GM12892 (cell line): ENCODE measurements around the gene ARL14.

Experiments
- POLR2A ChIP-seq: IDR thresholded peaks from 2 replicates; pipeline ENCODE4 v1.6.1; 2011; ENCODE audit warnings: low read depth, low read length, control low read depth
- POLR2AphosphoS5 ChIP-seq: IDR thresholded peaks from 2 replicates; pipeline ENCODE4 v1.6.1; 2011; ENCODE audit warnings: low read depth, low read length, control low read depth
- TAF1 ChIP-seq: IDR thresholded peaks from 2 replicates; pipeline ENCODE4 v1.6.1; 2011; ENCODE audit warnings: low read depth, mild to moderate bottlenecking, control low read depth, low read length, borderline replicate concordance

DNA sequence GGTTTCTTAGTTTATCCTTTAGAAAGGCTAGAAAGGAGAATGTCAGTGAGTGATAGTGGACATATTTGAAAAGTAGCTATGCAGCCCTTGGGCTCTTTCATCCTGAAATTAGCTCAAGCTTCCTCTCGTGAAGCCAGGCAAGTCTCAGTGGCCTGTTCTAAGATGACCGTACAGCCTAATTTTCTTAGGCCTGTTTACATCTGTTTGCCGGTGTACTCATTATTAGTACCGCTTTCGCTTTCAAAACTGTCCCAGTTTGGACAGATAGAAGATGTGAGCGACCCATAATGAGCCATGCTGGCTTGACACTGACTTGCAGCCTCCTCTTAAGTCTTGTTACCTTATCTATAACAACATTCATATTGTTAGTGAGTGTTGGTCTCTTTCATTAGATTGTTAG, 5.7 kb upstream of the ARL14 start:
- TF ChIP-seq POLR2AphosphoS5: 0 out of 2 replicates have a peak, but pooled peaks have one; percentile 31
- peak; percentile 50; the same call in 1 of the 2 replicates for TF ChIP-seq POLR2A
- 0 out of 2 replicates have a peak, but pooled peaks have one; percentile 41 for TF ChIP-seq TAF1
